Prostate gland (tissue), 2 donors: ENCODE data around the gene HSF5. TPM values are rescaled to one million over a fixed set of nuclear protein-coding genes. Genes with fewer than 3 reads are reported as not detected.

Experiments used
- DNase-seq: peaks from one replicate; pipeline ENCODE4 v3.0.0-alpha.2; 2019; ENCODE audit warnings: low spot score
- H3K27ac ChIP-seq, 2 donors: fragments of 200-600 bp; sonication (generic); 2 replicates each; pipeline ENCODE4 v1.5.1; 2017 to 2019
- H3K27me3 ChIP-seq: fragments of 200-600 bp; sonication (generic); replicated peaks from 2 replicates; pipeline ENCODE4 v1.5.1; 2019; ENCODE audit not compliant: insufficient read depth
- H3K36me3 ChIP-seq, 2 donors: fragments of 200-600 bp; sonication (generic); 1 replicate in 1 of 2; 2 replicates in 1 of 2; pipeline versions ENCODE4 v1.5.1 to v1.8.1; 2017 to 2019
- H3K4me1 ChIP-seq: fragments of 200-600 bp; sonication (generic); replicated peaks from 2 replicates; pipeline ENCODE4 v1.5.1; 2019
- H3K4me3 ChIP-seq, 2 donors: fragments of 200-600 bp; sonication (generic); 2 replicates each; pipeline ENCODE4 v1.5.1; 2017 to 2019
- H3K9me3 ChIP-seq: fragments of 200-600 bp; sonication (generic); 2 replicates; pipeline ENCODE4 v1.5.1; 2017
- CTCF ChIP-seq, 4 experiments: fragments of 200-600 bp in 2 of 4; fragments of 450-650 bp in 2 of 4; sonication (generic) in 2 of 4; IDR thresholded peaks; 1 replicate in 3 of 4; 2 replicates in 1 of 4; pipeline ENCODE4 v1.5.1; 2016 to 2019; ENCODE audit warnings: antibody characterized with exemption in 4 of 4, mild to moderate bottlenecking in 2 of 4, moderate library complexity in 2 of 4
- POLR2A ChIP-seq: fragments of 450-650 bp; IDR thresholded peaks from one replicate; pipeline ENCODE4 v1.6.1; 2016; ENCODE audit warnings: antibody characterized with exemption, mild to moderate bottlenecking
- POLR2AphosphoS5 ChIP-seq: sonication (generic); formaldehyde crosslinking; IDR thresholded peaks from one replicate; pipeline ENCODE4 v1.6.1; 2017; ENCODE audit warnings: antibody characterized with exemption
- WGBS: methylation state at CpG from one replicate; pipeline ENCODE4 v1.1.5; 2018; 5-methylcytosine and 5-hydroxymethylcytosine counted together
- intact Hi-C: fragments of 100-400 bp; cut with DNase I; formaldehyde crosslinking; loops from one replicate; pipeline ENCODE4 v1.14.2; 2022
- total RNA-seq, 2 donors: library from RNA; depleted of rRNA; stranded (reverse); fragments of >200 nt; gene quantifications; one replicate each; pipeline ENCODE4 v1.1.0, GENCODE V29; 2016

Gene HSF5
- total RNA-seq, 2 donors from 2014 or later: 11.5 TPM; not detected in 1

GRCh38 chr17:58370716-58371115 is 117.5 kb downstream of the HSF5 start:
- 86% methylated on average over 9 of the region's 9 CpGs for WGBS

GRCh38 chr17:58370309-58370708 is 117.9 kb downstream of the HSF5 start:
- TF ChIP-seq POLR2AphosphoS5 (no peak), CTCF (IDR thresholded peaks at IDR 0.05) (no peak), POLR2A (no peak)
- WGBS: 97% methylated on average over 5 of the region's 5 CpGs
- Histone ChIP-seq H3K36me3 (no peaks in the 10 kb centered on the region), H3K27ac (no peak overlapping the region), H3K27me3 (no peaks in the 10 kb centered on the region), H3K4me1 (no peaks in the 10 kb centered on the region), H3K4me3 (no peak overlapping the region), H3K9me3 (no peaks in the 10 kb centered on the region)
- intact Hi-C loops: no loop called here
- DNase-seq: no peak

More at GRCh38 chr17:58370716-58371115, 117.5 kb downstream of the HSF5 start:
- intact Hi-C loops: no loop called here
- TF ChIP-seq CTCF (IDR thresholded peaks at IDR 0.05) (no peak), POLR2A (no peak), POLR2AphosphoS5 (no peak)
- DNase-seq: no peak
- no peaks in the 10 kb centered on the region for H3K9me3 ChIP-seq
- H3K4me3 ChIP-seq: no peak overlapping the region
- no peaks in the 10 kb centered on the region for H3K27me3 ChIP-seq
- H3K27ac ChIP-seq: no peak overlapping the region
- H3K4me1 ChIP-seq: no peaks in the 10 kb centered on the region
- H3K36me3 ChIP-seq: no peaks in the 10 kb centered on the region

Other genes starting within 250 kb of the HSF5 start
- gene LPO, start 249.8 kb downstream of the HSF5 start, total RNA-seq: not detected
- gene MPO, start 207.5 kb downstream of the HSF5 start, total RNA-seq: under 1 TPM in 1 of 2 donors, not detected in 1; 0.57 TPM
- 10 to 100 TPM; 22.7 to 26.5 TPM for gene TSPOAP1, start 159.6 kb downstream of the HSF5 start, total RNA-seq
- gene SUPT4H1, start 136.2 kb downstream of the HSF5 start, total RNA-seq: 10 to 100 TPM; 44.8 to 70.0 TPM
- 10 to 100 TPM; 29.3 to 31.9 TPM for gene RNF43, start 70.9 kb downstream of the HSF5 start, total RNA-seq
- gene MTMR4, start 26.2 kb upstream of the HSF5 start, total RNA-seq: 100 to 1,000 TPM in 1 of 2 donors, 10 to 100 TPM in 1; 50.7 to 179 TPM
- 10 to 100 TPM in 1 of 2 donors, under 1 TPM in 1; 0.50 to 14.3 TPM for gene TEX14, start 203.6 kb upstream of the HSF5 start, total RNA-seq
- 10 to 100 TPM; 30.4 to 32.5 TPM for gene RAD51C, start 204.2 kb upstream of the HSF5 start, total RNA-seq